Measurements from ENCODE around the gene KIF19. TPM values are rescaled to one million over a fixed set of nuclear protein-coding genes. Genes with fewer than 3 reads are reported as not detected.

KIF19 gene
- total RNA-seq, 6 donors from 2014 or later, result 0.46 to 13.7 (median 3.8) TPM

- no peaks in the 10 kb centered on the region for H3K9me3 ChIP-seq
- 56 to 64% methylated on average over 6 to 7 of the region's 7 CpGs for WGBS, 2 donors
- H3K4me3 ChIP-seq, result no peak overlapping the region
- no peak for TF ChIP-seq EP300 (IDR thresholded peaks at IDR 0.05)
- no peak for TF ChIP-seq POLR2A (IDR thresholded peaks at IDR 0.05)
- TF ChIP-seq POLR2AphosphoS5 (IDR thresholded peaks at IDR 0.05), result no peak
- TF ChIP-seq, protein P1, sequence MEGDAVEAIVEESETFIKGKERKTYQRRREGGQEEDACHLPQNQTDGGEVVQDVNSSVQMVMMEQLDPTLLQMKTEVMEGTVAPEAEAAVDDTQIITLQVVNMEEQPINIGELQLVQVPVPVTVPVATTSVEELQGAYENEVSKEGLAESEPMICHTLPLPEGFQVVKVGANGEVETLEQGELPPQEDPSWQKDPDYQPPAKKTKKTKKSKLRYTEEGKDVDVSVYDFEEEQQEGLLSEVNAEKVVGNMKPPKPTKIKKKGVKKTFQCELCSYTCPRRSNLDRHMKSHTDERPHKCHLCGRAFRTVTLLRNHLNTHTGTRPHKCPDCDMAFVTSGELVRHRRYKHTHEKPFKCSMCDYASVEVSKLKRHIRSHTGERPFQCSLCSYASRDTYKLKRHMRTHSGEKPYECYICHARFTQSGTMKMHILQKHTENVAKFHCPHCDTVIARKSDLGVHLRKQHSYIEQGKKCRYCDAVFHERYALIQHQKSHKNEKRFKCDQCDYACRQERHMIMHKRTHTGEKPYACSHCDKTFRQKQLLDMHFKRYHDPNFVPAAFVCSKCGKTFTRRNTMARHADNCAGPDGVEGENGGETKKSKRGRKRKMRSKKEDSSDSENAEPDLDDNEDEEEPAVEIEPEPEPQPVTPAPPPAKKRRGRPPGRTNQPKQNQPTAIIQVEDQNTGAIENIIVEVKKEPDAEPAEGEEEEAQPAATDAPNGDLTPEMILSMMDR (IDR thresholded peaks at IDR 0.05), result no peak
- peaks cover 0 to 36% (median 19%) of the 10 kb centered on the region in 4 donors for H3K27me3 ChIP-seq
- ATAC-seq (ENCODE audit: low FRiP score in 2 of 2), result no peak
- H3K27ac ChIP-seq, result no peak overlapping the region
- H3K4me1 ChIP-seq, result peaks cover 6 to 21% (median 10%) of the 10 kb centered on the region in 4 donors
- no peaks in the 10 kb centered on the region for H3K36me3 ChIP-seq
- DNase-seq, result no peak
Observed at GRCh38 chr17:74360899-74361229, 34.8 kb downstream of the KIF19 start.

DNA sequence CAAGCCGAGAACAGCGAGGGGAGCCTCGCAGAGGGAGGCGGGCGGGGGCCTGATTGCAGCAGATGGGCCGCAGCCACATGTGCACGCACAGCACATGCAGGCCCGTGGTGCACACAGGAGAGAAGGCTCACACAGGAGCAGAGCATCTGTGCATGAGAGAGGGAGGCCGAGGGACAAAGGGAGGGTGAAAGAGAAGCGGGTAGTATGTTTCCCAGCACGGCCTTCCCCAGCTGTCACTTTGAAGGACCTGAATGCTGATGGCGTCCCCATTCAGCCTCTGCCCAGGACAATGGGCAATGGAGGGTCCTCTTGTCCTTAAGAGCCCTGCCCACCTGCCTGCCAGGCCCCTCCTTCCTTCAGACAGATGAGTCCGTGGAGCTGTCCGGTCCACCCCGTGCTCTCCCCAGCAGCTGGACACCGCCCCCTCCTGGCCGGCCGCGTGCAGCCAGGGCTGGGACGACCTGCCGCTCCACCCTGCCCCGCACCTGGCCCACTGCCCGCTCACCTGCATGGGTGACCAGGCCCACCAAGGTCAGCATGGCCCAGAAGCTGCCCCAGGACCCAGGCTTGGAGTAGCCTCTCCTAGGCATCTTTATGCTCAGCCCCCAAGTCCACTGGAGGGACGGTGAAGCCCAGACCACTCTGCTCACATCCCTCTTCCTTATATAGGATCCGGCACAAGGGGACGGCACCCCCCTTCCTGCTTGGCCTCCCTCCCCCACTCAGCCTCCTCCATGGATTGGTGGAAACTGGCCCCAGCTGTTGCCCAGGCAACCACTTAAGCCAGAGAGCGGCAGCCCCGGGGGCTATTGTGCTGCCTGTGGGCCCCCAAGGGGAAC lies 35.4 kb downstream of the KIF19 start, which contains the start of gene BTBD17:
Gene BTBD17, minus strand, starts transcription at position 639 of the 839 bp plus-strand sequence. Its CDS starts 49 bp downstream, at position 590.
- DNase-seq, result peak; percentile 52 to 92
- no peak for TF ChIP-seq POLR2A (IDR thresholded peaks at IDR 0.05)
- TF ChIP-seq, protein P1 (IDR thresholded peaks at IDR 0.05), result peak; percentile 55 to 76 (median 68)
- Histone ChIP-seq H3K9me3 (no peaks in the 10 kb centered on the region), H3K4me1 (peaks cover 6 to 19% (median 10%) of the 10 kb centered on the region in 4 donors), H3K27ac (no peak within 1 kb of the TSS), H3K27me3 (peaks cover 0 to 31% (median 17%) of the 10 kb centered on the region in 4 donors), H3K36me3 (no peaks in the 10 kb centered on the region), H3K4me3 (no peak within 1 kb of the TSS)
- peak; percentile 64 to 69 for ATAC-seq (ENCODE audit: low FRiP score in 2 of 2)
- WGBS, 2 donors, result 26 to 35% methylated on average over 20 to 26 of the region's 28 CpGs

DNA sequence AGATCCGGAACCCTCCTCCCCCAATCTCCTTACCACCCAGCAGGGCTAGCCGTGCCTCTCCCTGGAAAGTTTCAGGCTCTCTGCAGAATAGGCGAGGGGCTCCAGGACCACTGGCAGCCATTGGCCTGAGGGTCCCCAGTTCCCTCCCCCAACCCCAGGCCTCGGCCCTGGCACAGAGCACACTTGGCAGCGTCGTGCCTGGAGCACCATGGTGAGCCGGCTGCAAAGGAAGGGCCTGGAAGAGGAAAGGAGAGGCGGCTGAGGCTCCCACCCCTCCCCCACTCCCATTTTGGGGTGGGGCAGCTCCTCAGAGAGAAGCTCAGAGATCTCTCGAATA lies 36.0 kb downstream of the KIF19 start:
- Histone ChIP-seq H3K4me3 (no peak overlapping the region), H3K4me1 (peaks cover 3 to 13% (median 5%) of the 10 kb centered on the region in 4 donors), H3K27me3 (peaks cover 0 to 25% (median 11%) of the 10 kb centered on the region in 4 donors), H3K9me3 (no peaks in the 10 kb centered on the region), H3K36me3 (no peaks in the 10 kb centered on the region), H3K27ac (no peak overlapping the region)
- WGBS, 2 donors, result 13 to 20% methylated on average over 3 to 6 of the region's 9 CpGs
- ATAC-seq (ENCODE audit: low FRiP score in 2 of 2), result no peak
- DNase-seq, result no peak
- no peak for TF ChIP-seq POLR2AphosphoS5 (IDR thresholded peaks at IDR 0.05)
- TF ChIP-seq EP300 (IDR thresholded peaks at IDR 0.05), result no peak
- TF ChIP-seq POLR2A (IDR thresholded peaks at IDR 0.05), result no peak
- TF ChIP-seq, protein P1 (IDR thresholded peaks at IDR 0.05), result no peak

DNA sequence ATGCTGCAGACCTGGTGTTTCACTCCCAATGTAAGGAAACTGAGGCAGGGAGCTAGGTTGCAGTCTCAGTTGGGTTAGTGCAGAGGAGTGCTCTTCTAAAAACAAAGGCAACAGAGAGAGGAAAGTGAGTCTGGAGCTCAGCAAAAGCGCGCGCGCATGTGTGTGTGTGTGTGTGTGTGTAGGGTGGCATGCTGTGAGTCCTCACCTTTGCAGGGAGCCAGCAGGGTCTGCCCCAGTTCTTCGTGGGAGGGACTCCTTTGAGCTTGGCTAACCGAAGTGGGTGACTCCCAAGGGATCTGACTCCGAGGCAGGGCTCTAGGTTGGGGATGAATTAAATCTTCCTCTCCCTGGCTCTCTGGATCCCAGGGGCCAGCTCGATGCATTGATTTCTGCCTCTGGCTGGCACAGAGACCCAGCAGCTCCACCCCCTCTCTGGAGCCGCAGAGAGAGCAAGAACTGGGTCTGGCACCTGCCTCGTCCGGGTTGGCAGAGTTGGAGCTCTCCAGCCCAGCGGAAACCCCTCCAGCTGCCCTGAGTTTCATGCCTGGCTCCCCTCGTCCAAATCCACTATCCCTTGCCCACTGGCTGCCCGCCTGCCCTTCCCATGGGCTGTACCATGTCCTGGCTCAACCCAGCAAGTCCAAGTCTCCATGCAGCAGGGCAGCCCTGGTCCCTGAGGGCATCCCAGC lies 36.9 kb downstream of the KIF19 start:
- ATAC-seq (ENCODE audit: low FRiP score in 2 of 2) (no peak), DNase-seq (no peak)
- no peak overlapping the region for H3K27ac ChIP-seq
- peaks cover 0 to 7% (median 0%) of the 10 kb centered on the region in 4 donors for H3K4me1 ChIP-seq
- WGBS, 2 donors, result 49 to 59% methylated on average over 13 to 14 of the region's 14 CpGs
- no peaks in the 10 kb centered on the region for H3K36me3 ChIP-seq
- peaks cover 0 to 16% (median 5%) of the 10 kb centered on the region in 4 donors for H3K27me3 ChIP-seq
- no peak overlapping the region for H3K4me3 ChIP-seq
- no peaks in the 10 kb centered on the region for H3K9me3 ChIP-seq
- TF ChIP-seq EP300 (IDR thresholded peaks at IDR 0.05) (no peak), POLR2A (IDR thresholded peaks at IDR 0.05) (no peak), POLR2AphosphoS5 (IDR thresholded peaks at IDR 0.05) (no peak)
- TF ChIP-seq, protein P1 (IDR thresholded peaks at IDR 0.05), result no peak
